Activated CD4-positive, CD25-positive, alpha-beta regulatory T cell treated with anti-CD3 and anti-CD28 coated beads, Interleukin-2, amount 50 U/mL, for 16 hours (primary cell): Measurements from ENCODE around the gene PSMD6.
A peak's percentile ranks its signal among the peaks of the same experiment; 100 is the strongest.

Source experiments
- DNase-seq: peaks from one replicate; pipeline ENCODE4 v3.0.0-alpha.2; 2020; ENCODE audit warnings: low read depth, low spot score

Gene PSMD6

GRCh38 chr3:64046592-64046991 lies 23.3 kb upstream of the PSMD6 start:
- no peak for DNase-seq

- DNase-seq: no peak
Measured at GRCh38 chr3:64042952-64043351, 19.7 kb upstream of the PSMD6 start.

- DNase-seq: no peak
Measured at GRCh38 chr3:64039981-64040733, 16.9 kb upstream of the PSMD6 start.

GRCh38 chr3:64039332-64039731 lies 16.0 kb upstream of the PSMD6 start:
- DNase-seq: no peak

GRCh38 chr3:64038253-64038767 lies 15.0 kb upstream of the PSMD6 start:
- no peak for DNase-seq

- DNase-seq: no peak
Measured at GRCh38 chr3:64037084-64037483, 13.8 kb upstream of the PSMD6 start.

GRCh38 chr3:64033069-64033468 lies 9.8 kb upstream of the PSMD6 start:
- DNase-seq: no peak

GRCh38 chr3:64031540-64032508 lies 8.5 kb upstream of the PSMD6 start:
- DNase-seq: no peak

- peak; percentile 52 for DNase-seq
Measured at GRCh38 chr3:64030741-64031140, 7.4 kb upstream of the PSMD6 start.

- DNase-seq: no peak
Measured at GRCh38 chr3:64029287-64029686, 6.0 kb upstream of the PSMD6 start.

- no peak for DNase-seq
Measured at GRCh38 chr3:64028754-64029153, 5.5 kb upstream of the PSMD6 start.

- DNase-seq: no peak
Measured at GRCh38 chr3:64027658-64028057, 4.4 kb upstream of the PSMD6 start.

- DNase-seq: no peak
Measured at GRCh38 chr3:64026346-64026745, 3.1 kb upstream of the PSMD6 start.

GRCh38 chr3:64023861-64024223 lies 548 bp upstream of the PSMD6 start:
- DNase-seq: no peak

GRCh38 chr3:64022451-64023186 lies 675 bp downstream of the PSMD6 start:
- DNase-seq: no peak

- no peak for DNase-seq
Measured at GRCh38 chr3:64021922-64022321, 1.4 kb downstream of the PSMD6 start.

- DNase-seq: no peak
Measured at GRCh38 chr3:64019879-64020278, 3.4 kb downstream of the PSMD6 start.

GRCh38 chr3:64019271-64019670 lies 4.0 kb downstream of the PSMD6 start:
- no peak for DNase-seq

- DNase-seq: no peak
Measured at GRCh38 chr3:64016941-64017620, 6.2 kb downstream of the PSMD6 start.

GRCh38 chr3:64011685-64012084 lies 11.6 kb downstream of the PSMD6 start:
- no peak for DNase-seq

- no peak for DNase-seq
Measured at GRCh38 chr3:64010199-64010598, 13.1 kb downstream of the PSMD6 start.
